Stimulated activated CD8-positive, alpha-beta memory T cell treated with anti-CD3 and anti-CD28 coated beads, Interleukin-15, amount 100 ng/mL, for 4 hours (primary cell): ENCODE data around the gene MAGI1.

Source experiments
- DNase-seq, 2 donors: peaks; one replicate each; pipeline ENCODE4 v3.0.0-alpha.2; 2020; ENCODE audit warnings: low read depth in 2 of 2

MAGI1 gene

GRCh38 chr3:65314916-65315315, 723.8 kb downstream of the MAGI1 start:
- no peak for DNase-seq

GRCh38 chr3:65314269-65314668, 724.4 kb downstream of the MAGI1 start:
- DNase-seq, result no peak

GRCh38 chr3:65313666-65314065, 725.1 kb downstream of the MAGI1 start:
- no peak for DNase-seq

GRCh38 chr3:65305836-65306235, 732.9 kb downstream of the MAGI1 start:
- DNase-seq, result no peak
